Endometrial microvascular endothelial cells (primary cell): ENCODE measurements around the gene DNASE2. TPM values are rescaled to one million over a fixed set of nuclear protein-coding genes. Genes with fewer than 3 reads are reported as not detected.
"Not testable (repeated sequence)": the region's sequence is repeated elsewhere in the genome, so short reads cannot be mapped to it uniquely, and the experiment has no call there.

ENCODE experiments used
- in situ Hi-C: cut with HindIII; loops from 2 replicates; pipeline ENCODE4 v1.10.0; 2017; ENCODE audit warnings: low sequenced_read_pairs, low pct_unique_long_range_greater_than_20kb; ENCODE audit errors: inconsistent ontology term
- total RNA-seq: library from RNA; depleted of rRNA; stranded (reverse); fragments of >200 nt; gene quantifications from one replicate; pipeline ENCODE4 v1.2.3, GENCODE V29; 2015; ENCODE audit errors: inconsistent ontology term

The DNASE2 gene
- 35.1 TPM for total RNA-seq

- in situ Hi-C loops: no loop called here
These were observed at the start of gene DNASE2 for GRCh38 chr19:12881172-12881808. Gene DNASE2 (minus strand): TSS chr19:12881449. CDS start chr19:12881375, 74 bp downstream.

DNA sequence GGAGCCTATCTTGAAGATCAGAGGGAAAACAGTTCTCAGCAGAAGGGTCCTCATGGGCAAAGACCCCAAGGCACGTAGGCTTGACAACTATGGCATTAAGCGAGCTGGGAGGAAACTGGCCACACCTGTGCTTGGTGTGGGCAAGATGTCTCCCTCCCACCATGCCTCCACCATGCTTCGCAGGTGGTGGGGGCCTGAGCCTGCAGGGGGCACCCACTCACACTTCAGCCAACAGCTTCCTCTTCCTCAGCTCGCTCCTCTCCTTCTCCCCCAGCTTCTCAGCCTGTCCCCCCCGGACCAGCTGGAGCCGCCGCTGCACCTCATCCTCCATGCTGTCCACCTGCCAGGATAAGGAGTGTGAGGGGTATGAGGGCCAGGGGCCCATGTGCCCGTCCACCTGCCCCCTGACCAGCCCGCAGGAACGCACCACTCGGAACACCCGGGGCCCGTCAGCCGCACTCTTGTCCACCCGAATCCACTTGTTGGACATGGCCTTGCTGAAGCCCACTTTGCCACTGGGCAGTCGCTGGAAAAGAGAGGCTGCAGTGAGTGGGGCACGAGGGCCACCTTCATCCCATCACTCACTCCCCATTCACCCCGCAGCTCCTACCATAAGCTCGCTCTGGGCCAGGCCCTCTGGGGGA lies 48.9 kb upstream of the DNASE2 start:
- in situ Hi-C loops: no loop called here

- in situ Hi-C loops: no loop called here
These were observed 43.5 kb upstream of the DNASE2 start for GRCh38 chr19:12924621-12925310.

GRCh38 chr19:12922959-12923358 lies 41.7 kb upstream of the DNASE2 start:
- in situ Hi-C loops: no loop called here

DNA sequence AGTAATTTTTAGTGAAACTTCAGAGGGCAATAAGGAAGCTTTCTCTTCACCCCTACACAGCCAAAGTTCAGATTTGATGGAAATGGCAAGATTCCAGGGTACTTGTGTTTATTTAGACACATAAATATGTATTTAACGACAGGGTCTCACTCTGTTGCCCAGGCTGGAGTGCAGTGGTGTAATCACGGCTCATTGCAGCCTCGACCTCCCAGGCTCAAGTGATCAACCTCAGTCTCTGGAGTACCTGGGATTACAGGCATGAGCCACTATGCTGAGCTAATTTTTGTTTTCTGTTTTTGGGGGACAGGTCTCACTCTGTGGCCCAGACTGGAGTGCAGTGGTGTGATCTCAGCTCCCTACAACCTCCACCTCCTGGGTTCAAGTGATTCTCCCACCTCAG lies 39.8 kb upstream of the DNASE2 start:
- in situ Hi-C loops: no loop called here

DNA sequence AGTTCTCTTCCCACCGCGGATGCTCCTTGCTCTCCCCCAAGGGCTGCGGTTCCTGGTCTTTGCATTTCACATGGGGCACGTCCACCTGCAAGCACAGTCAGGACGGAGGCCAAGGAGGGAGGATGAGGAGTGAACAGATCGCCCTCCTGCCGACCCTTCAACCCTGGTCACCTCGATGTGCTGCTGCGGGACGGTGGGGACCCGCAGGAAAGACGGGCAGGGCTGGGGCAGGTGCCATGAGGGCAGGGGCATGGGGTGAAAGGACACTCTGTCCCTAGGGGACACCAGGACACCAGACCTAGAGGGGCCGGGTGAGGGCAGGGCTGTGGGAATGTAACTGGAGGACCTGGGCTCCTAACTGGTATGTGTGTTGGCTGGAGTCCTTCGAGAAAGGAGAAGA lies 37.0 kb upstream of the DNASE2 start:
- in situ Hi-C loops: no loop called here

- in situ Hi-C loops: not testable (repeated sequence)
These were observed 34.6 kb upstream of the DNASE2 start for GRCh38 chr19:12915860-12916259.

DNA sequence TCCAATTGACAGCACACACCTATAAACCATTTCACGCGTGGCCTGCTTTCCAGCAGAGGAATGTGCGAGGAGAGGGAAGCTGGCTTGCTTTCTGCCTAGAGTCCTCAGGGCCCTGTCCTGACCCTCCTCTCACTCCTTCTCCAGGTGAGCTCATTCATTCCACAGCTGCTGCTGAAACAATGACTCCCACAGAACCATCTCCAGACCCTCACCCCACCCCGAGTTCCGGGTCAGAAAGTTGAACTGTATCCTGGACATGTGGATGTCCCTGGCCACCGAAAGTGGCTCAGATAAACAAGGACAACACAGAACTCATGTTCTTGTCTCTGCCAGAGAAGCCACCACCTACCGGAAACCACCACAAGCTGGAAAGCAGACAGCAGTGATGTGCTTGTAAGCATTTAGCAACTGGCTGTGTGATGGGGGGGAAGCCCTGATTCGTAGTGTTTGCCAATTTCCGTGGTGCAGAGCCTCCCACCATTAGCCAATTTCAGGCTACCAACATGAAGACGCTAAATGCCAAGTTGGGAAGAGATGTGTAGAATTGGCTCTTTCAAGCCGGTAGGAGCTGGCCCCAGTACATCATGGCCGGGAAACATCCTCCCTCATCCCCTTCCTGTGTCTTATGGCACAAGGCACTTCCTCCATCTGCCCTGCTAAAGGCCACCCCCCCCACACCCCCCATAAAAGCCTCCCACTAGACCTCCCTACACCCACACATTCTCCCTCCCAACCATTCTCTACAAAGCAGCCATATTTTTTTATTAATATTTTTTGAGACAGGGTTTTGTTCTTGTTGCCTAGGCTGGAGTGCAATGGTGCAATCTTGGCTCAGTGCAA lies 32.8 kb upstream of the DNASE2 start:
- in situ Hi-C loops: no loop called here

GRCh38 chr19:12913011-12913561 lies 31.8 kb upstream of the DNASE2 start:
- in situ Hi-C loops: no loop called here

DNA sequence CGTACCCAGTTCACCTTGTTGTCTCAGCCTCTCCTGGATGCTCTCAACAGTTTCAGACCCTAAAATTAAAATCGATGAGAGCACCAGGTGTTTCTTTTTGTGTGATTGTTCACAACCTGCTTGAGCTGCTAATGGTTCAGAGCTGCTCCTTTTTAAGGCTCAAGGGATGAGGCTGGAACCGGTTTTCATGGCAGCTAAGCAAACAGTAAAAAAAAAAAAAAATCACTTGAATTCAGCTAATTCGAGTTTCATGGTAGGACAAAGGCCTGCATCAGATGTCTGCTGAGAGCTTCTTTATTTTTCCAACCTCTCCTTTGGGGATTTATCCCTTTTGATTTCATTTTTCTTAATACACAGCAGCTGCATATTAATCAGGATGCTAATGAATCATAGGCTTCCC lies 31.3 kb upstream of the DNASE2 start:
- in situ Hi-C loops: no loop called here

DNA sequence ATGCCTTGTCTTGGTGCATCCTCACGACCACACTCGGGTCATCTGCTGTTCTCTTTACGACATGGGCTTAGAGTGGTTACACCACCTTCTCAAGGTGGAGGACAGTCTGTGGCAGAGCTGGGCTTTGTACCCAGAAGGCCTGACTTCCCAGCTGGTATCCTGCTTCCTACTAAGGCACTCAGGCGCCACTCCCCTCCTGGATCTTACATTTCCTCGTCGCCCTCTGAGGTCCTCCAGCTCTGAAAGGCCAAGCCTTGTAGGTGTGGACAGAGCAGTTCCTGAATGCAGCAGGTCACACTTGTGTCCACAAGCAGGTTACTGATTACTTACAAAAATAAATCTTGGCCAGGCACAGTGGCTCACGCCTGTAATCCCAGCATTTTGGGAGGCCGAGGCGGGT lies 25.9 kb upstream of the DNASE2 start:
- in situ Hi-C loops: no loop called here

GRCh38 chr19:12899891-12900518 lies 18.8 kb upstream of the DNASE2 start:
- in situ Hi-C loops: no loop called here

DNA sequence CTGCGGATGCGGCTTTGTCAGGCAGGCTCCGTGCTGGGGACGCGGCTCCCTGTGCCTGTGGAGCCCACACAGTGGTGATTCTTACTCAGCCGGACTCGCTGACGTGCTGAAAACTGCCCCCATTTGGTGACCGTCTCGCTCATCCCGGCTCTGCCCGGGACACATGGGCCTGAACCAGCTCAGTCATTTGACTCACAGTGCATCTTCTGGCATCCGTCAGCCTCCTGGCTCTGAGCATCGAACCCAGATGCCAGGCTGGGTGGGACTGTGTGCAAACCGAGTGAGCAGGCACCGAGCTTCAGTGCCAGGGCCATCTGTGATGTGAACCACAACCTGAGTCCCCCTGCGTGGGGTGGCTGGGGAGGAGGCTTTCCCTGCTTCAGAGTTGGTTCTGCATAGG lies 15.2 kb upstream of the DNASE2 start:
- in situ Hi-C loops: no loop called here

- in situ Hi-C loops: no loop called here
These were observed 12.3 kb upstream of the DNASE2 start for GRCh38 chr19:12893582-12893981.

DNA sequence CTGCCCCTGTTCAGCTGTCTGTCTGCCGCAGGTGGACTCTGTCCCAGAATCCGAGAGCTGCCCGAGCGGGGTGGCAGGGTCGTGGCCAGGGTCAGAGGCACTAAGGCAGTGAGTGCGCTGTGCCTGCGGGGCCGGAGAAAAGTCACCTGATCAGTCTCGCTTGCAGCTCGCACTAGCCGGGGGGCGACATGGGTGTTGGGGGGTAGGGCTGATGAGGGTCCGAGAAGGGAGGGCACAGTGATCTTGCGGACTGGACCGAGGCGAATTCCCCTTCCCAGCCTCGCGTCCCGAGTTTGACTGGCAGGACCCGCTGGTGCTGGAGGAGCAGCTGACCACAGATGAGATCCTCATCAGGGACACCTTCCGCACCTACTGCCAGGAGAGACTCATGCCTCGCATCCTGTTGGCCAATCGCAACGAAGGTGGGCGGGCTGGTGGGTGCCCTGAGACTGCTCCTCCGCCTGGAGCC lies 10.3 kb upstream of the DNASE2 start:
- in situ Hi-C loops: no loop called here

GRCh38 chr19:12890787-12891552 lies 9.7 kb upstream of the DNASE2 start, which contains the start of gene GCDH:
Gene GCDH (plus strand): TSS chr19:12891160. CDS start chr19:12891305, 145 bp downstream.
- in situ Hi-C loops: no loop called here

- in situ Hi-C loops: not testable (repeated sequence)
These were observed 9.1 kb upstream of the DNASE2 start for GRCh38 chr19:12890299-12890786.
